ENCODE measurements around the gene STXBP5L. TPM values are rescaled to one million over a fixed set of nuclear protein-coding genes. Genes with fewer than 3 reads are reported as not detected.
"Not testable (repeated sequence)": the region's sequence is repeated elsewhere in the genome, so short reads cannot be mapped to it uniquely, and the experiment has no call there.

STXBP5L gene
- total RNA-seq = not detected

- DNase-seq (ENCODE audit: low spot score) (peak; percentile 58), ATAC-seq (peak; percentile 98)
Observed at GRCh38 chr3:120908030-120908794, at the start of gene STXBP5L. TSS of gene STXBP5L (plus strand) at chr3:120908205. CDS start at chr3:120909579, 1,374 bp downstream.

DNA sequence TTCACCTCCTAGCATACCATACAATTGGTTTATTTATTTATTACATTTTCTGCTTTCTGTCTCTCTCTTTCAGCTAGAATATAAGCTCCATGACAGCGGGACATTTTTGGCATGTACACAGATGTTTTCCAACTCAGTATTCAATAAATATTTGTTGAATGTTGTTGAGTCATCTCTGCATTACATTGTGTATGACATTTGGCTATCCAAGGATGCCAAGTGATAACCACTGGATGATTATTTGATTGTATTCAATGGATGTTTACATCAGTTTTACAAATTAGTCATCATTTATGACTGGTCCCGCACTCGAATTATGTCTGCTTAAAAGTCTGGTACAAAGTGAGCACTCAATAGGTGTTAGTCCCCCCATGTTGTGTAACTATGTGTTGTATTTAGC lies 49.5 kb upstream of the STXBP5L start:
- no peak for ATAC-seq
- DNase-seq (ENCODE audit: low spot score) = no peak

GRCh38 chr3:120864541-120864940 lies 43.5 kb upstream of the STXBP5L start:
- no peak for ATAC-seq
- DNase-seq (ENCODE audit: low spot score) = no peak

- ATAC-seq = no peak
- no peak for DNase-seq (ENCODE audit: low spot score)
Observed at GRCh38 chr3:120875507-120875906, 32.5 kb upstream of the STXBP5L start.

DNA sequence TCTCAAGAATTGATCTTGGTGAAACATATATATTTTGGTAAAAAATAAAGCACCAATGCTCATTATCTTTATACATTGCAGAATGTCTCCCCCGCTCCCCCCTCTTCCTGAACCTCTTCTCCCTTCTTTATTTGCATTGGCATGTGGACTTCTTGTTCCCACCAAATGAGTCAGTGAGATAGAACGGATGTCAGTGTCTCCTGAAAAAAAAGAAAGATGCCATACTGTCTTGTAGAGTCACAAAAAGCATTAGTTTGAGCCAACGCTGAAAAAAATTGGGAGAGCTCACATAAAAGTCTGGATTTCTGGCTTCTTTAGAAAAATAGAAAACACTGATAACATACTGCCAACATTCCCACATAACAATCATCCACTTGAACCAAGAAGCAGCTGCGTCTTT lies 32.0 kb upstream of the STXBP5L start:
- ATAC-seq (no peak), DNase-seq (ENCODE audit: low spot score) (no peak)

DNA sequence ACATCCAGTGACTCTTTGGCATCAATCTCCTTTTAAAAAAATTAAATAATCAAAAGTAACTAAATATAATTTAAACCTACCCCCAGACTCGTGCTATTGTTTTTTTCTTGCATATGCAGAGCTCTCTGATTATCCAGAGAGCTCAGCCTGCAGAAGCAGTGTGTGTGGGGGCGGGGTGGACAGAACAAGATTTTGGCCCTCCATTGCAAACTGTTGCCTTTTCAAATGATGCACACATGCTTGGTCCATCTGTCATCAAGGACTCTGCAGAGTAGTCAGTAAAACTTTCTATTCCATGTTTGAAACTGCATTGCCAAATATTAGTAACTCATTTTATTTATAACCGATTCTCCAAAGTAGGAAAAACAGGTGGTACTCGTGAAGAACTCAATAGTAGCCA lies 28.6 kb upstream of the STXBP5L start:
- no peak for ATAC-seq

GRCh38 chr3:120892921-120893320 lies 15.1 kb upstream of the STXBP5L start:
- DNase-seq (ENCODE audit: low spot score) (no peak), ATAC-seq (no peak)

More for the DNA sequence above, 28.6 kb upstream of the STXBP5L start:
- DNase-seq (ENCODE audit: low spot score) = no peak

DNA sequence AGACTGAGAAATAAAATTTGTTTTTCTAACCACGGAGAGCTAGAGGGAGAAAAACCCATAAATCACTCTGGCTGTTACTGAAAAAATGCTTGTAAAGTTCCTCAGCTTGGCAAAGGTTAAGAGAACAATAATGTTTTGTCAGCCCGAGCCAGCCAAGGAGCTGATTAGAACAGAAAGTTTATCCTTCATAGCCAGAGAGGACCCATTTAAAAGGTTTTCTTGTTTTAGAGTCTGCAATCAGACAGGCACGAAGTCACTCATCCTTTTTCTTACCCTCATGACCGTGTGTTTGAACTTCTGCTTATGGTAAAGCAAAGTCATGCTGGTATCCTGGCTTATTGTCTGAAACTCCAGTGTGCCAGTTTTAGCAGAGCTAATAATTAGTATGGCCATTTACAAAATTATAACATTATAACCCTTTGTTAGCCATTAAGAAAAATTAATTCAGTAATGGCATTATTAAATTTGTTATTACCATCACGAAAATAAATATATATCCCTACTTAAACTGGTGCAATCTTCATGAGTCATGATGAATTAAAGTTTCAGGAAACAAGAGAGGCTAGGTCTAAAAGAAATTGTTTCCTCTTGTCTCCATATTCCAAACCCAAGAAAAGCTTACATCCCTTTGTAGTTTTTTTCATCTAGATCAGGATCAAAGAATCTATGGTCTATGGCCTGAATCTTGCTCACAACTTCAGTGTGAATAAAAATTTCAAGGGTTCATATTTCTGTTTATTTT lies 13.5 kb upstream of the STXBP5L start:
- ATAC-seq (no peak), DNase-seq (ENCODE audit: low spot score) (no peak)

DNA sequence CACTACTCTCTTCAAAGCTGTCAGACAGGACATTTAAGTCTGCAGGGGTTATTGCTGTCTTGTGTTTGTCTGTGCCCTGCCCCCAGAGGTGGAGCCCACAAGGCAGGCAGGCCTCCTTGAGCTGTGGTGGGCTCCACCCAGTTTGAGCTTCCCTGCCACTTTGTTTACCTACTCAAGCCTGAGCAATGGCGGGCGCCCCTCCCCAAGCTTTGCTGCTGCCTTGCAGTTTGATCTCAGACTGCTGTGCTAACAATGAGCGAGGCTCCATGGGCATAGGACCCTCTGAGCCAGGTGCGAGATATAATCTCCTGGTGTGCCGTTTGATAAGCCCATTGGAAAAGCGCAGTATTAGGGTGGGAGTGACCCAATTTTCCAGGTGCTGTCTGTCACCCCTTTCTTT lies 6.3 kb upstream of the STXBP5L start:
- not testable (repeated sequence) for DNase-seq (ENCODE audit: low spot score); ATAC-seq

DNA sequence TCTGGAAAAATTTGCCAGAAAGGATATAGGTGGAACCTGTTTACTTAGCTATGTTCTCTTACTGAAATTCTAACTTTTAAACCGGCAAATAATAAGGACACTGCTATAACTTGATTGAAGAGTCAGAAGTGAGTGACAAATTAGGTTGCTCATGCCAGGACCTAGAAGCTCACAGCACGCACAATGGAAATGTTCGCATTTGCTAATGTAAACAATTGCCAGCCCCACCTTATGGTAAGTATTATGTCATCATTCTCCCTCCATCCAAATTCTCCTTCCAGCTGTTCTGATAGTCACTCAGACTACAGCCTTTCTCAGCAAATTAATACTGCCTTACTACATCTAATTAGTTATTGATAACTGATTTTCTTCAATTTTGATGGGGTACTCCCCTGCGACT lies 4.8 kb upstream of the STXBP5L start:
- DNase-seq (ENCODE audit: low spot score) = no peak
- ATAC-seq = no peak

- DNase-seq (ENCODE audit: low spot score) (no peak), ATAC-seq (peak; percentile 9)
Observed at GRCh38 chr3:120907659-120908029, 361 bp upstream of the STXBP5L start.

GRCh38 chr3:120908795-120909601 lies 993 bp downstream of the STXBP5L start:
- no peak for DNase-seq (ENCODE audit: low spot score)

GRCh38 chr3:120909602-120909878 lies 1.5 kb downstream of the STXBP5L start:
- DNase-seq (ENCODE audit: low spot score) (no peak), ATAC-seq (no peak)

More at GRCh38 chr3:120908795-120909601, 993 bp downstream of the STXBP5L start:
- no peak for ATAC-seq

GRCh38 chr3:120926146-120926545 lies 18.1 kb downstream of the STXBP5L start:
- DNase-seq (ENCODE audit: low spot score) = no peak

DNA sequence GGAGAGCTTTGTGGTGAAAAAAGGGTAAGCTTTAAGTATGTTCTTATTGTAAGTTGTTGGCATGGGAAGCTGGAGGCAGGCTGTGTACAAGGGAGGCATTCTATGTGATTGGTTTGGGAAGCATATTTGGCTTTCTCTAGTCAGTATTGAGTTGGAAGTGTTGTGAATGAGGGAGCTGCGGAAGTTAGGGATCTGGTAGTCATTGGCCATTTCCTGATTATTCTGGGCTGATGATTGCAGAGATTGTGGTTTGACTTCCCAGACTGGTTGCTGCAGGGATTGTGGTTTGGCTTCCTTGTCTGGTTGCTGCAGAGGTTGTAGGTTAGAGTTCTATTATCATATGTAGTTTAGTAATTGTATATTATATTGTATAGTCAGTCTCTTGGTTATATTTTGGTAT lies 21.0 kb downstream of the STXBP5L start:
- ATAC-seq (no peak), DNase-seq (ENCODE audit: low spot score) (no peak)

More at GRCh38 chr3:120926146-120926545, 18.1 kb downstream of the STXBP5L start:
- ATAC-seq = no peak

DNA sequence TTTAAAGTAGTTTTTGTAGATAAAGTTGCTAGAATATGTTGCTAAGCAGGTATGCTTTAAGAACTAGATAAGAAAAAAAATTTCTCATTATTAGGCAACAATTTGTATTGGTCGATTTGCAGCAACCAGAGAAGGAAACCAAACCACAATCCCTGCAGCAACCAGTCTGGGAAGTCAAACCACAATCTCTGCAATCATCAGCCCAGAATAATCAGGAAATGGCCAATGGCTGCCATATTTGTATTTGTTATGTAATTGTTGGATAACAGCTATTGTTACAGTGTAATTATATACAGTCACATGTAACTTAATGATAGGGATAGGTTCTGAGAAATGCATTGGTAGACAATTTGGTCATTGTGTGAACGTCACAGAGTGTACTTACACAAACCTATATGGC lies 23.6 kb downstream of the STXBP5L start:
- no peak for ATAC-seq
- DNase-seq (ENCODE audit: low spot score) = no peak

DNA sequence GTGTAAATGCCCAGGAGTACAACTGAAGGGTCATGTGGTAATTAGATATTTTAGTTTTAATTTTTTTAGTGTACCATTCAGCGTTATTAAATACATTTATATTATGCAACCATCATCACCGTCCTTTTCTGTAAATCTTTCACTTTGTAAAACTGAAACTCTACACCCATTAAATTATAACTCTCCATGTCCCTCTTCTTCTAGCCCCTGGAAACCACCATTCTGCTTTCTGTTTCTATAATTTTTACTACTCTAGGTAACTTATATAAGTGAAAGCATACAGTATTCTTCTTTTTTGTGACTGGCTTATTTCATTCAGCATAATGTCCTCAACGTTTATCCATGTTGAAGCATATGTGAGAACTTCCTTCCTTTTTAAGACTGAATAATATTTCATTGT lies 48.1 kb downstream of the STXBP5L start:
- no peak for ATAC-seq
- DNase-seq (ENCODE audit: low spot score) = no peak

DNA sequence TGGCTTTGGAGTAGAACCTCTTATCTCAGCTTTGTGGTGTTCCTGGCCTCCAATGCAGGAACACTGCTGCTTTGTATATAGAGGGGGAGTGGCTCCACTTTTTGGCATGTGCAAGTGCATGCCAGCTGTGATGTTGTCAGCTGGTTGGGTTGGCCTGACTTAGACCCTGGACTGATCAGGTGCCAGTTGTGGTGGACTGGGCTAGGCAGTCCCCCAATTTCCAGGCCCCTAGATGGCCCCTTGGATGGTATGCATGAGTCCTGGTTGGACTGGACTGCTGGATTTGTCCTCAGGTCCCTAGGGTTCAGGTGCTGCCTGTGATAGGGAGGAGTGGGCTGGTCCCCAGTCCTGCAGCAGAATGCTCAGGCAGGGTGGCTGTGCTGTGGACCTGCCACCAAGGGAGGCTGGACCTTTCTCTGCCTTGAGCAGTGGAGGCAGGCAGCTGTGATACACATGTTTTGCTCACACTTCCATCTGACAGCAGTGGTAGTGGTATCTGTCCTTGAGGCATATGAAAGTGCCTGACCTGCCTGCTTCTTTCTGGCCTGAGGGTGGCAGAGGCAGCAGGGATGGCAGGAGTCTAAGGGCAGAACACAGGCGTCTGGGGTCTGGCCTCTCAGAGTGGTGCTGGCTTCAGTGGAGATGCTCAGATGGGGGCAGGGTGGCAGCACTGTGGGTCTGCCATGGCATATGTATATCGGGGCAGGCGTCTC lies 74.8 kb downstream of the STXBP5L start:
- DNase-seq (ENCODE audit: low spot score) (no peak), ATAC-seq (no peak)

- ATAC-seq (no peak), DNase-seq (ENCODE audit: low spot score) (no peak)
Observed at GRCh38 chr3:120983321-120983665, 75.3 kb downstream of the STXBP5L start.

DNA sequence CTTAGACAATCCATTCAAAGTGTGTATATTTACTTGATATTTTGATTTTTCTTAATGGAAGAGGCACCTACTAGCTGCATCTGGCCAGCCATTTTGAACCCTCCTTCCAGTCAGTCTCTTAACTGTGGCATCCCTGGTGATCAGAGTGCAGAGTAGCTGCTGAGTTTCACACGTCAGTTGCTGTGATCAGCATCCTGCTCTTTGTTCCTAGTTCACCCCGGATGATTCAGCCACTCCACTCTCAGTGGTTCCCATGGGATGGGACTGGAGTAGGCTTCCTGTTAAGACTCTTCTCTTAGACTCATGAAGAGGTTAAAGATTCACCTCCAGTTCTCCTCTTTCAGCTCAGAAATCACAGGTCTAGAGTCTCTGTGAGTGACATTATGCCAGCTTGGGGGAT lies 75.8 kb downstream of the STXBP5L start:
- ATAC-seq (no peak), DNase-seq (ENCODE audit: low spot score) (no peak)

DNA sequence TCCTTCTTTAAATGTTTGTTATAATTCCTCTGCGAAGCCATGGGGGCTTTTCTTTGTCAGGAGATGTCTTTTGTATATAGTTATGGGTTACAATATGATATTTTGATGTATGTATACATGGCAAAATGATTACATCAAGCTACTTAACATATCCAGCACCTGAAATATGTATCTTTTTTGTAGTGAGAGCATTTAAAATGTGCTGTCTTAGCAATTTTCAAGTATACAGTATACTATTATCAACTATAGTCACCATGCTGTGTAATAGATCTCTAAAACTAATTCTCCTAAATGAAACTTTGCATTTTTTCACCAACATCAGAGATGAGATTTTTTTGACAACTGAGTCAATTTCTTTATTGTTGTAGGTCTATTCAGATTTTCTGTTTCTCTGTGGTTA lies 77.2 kb downstream of the STXBP5L start:
- ATAC-seq (no peak), DNase-seq (ENCODE audit: low spot score) (no peak)

Data from left lobe of liver (tissue), 2 donors.